ENCODE measurements around the gene TBC1D23. TPM values are rescaled to one million over a fixed set of nuclear protein-coding genes. Genes with fewer than 3 reads are reported as not detected.

Gene TBC1D23
- total RNA-seq, 1 donor from 2014 or later: 35.3 TPM

DNA sequence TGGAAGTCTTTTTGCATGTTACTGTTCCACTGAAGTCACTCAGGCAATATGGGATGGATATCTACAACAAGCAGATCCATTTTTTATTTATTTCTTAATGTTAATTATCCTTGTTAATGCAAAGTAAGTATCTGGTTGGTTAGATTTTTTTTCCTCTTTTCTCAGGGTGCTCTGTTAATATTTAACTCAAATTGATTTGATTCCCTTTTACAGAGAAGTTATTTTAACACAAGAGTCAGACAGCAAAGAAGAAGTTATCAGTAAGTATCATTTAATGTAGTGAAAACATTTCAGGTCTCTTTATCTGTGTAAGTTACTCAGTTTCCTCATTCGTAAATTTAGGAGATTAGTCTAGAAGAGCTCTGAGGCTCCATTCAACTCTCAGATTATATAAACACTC lies 34.3 kb downstream of the TBC1D23 start:
- Mint-ChIP-seq H3K36me3 (ENCODE audit: unreplicated experiment) (peaks cover 38% of the 10 kb centered on the region), H3K4me1 (ENCODE audit: unreplicated experiment) (no peaks in the 10 kb centered on the region), H3K4me3 (ENCODE audit: unreplicated experiment) (no peak overlapping the region), H3K27me3 (ENCODE audit: unreplicated experiment) (no peaks in the 10 kb centered on the region), H3K9me3 (ENCODE audit: unreplicated experiment) (no peaks in the 10 kb centered on the region), H3K27ac (ENCODE audit: unreplicated experiment) (no peak overlapping the region)
- no peak for DNase-seq (ENCODE audit: extremely low spot score, unreplicated experiment)
- TF ChIP-seq, protein P1, sequence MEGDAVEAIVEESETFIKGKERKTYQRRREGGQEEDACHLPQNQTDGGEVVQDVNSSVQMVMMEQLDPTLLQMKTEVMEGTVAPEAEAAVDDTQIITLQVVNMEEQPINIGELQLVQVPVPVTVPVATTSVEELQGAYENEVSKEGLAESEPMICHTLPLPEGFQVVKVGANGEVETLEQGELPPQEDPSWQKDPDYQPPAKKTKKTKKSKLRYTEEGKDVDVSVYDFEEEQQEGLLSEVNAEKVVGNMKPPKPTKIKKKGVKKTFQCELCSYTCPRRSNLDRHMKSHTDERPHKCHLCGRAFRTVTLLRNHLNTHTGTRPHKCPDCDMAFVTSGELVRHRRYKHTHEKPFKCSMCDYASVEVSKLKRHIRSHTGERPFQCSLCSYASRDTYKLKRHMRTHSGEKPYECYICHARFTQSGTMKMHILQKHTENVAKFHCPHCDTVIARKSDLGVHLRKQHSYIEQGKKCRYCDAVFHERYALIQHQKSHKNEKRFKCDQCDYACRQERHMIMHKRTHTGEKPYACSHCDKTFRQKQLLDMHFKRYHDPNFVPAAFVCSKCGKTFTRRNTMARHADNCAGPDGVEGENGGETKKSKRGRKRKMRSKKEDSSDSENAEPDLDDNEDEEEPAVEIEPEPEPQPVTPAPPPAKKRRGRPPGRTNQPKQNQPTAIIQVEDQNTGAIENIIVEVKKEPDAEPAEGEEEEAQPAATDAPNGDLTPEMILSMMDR (IDR thresholded peaks at IDR 0.05): no peak

DNA sequence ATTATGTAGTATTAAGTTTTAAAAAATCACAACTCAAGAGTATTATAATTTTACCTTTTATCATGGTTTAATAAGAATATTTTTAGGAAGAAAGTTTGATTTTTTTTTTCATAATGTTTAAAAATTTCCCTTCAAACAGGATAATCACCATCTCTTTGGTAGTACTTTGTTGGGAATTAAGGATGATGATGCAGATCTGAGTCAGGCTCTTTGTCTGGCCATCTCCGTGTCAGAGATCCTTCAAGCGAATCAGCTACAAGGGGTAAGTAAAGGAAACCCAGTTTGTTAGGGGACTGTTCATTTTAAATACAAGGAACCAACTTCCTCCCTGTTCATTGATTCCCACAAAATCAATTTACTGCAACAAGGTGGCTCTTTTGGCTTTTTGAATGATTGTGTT lies 37.0 kb downstream of the TBC1D23 start:
- TF ChIP-seq, protein P1 (IDR thresholded peaks at IDR 0.05): no peak
- peaks cover 2% of the 10 kb centered on the region for H3K4me1 Mint-ChIP-seq (ENCODE audit: unreplicated experiment)
- DNase-seq (ENCODE audit: extremely low spot score, unreplicated experiment): no peak
- no peaks in the 10 kb centered on the region for H3K27me3 Mint-ChIP-seq (ENCODE audit: unreplicated experiment)
- H3K4me3 Mint-ChIP-seq (ENCODE audit: unreplicated experiment): no peak overlapping the region
- no peak overlapping the region for H3K27ac Mint-ChIP-seq (ENCODE audit: unreplicated experiment)
- no peaks in the 10 kb centered on the region for H3K9me3 Mint-ChIP-seq (ENCODE audit: unreplicated experiment)
- H3K36me3 Mint-ChIP-seq (ENCODE audit: unreplicated experiment): peaks cover 50% of the 10 kb centered on the region

GRCh38 chr3:100299016-100299415 lies 38.2 kb downstream of the TBC1D23 start:
- Mint-ChIP-seq H3K27me3 (ENCODE audit: unreplicated experiment) (no peaks in the 10 kb centered on the region), H3K27ac (ENCODE audit: unreplicated experiment) (no peak overlapping the region), H3K4me3 (ENCODE audit: unreplicated experiment) (no peak overlapping the region), H3K9me3 (ENCODE audit: unreplicated experiment) (no peaks in the 10 kb centered on the region), H3K36me3 (ENCODE audit: unreplicated experiment) (peaks cover 50% of the 10 kb centered on the region), H3K4me1 (ENCODE audit: unreplicated experiment) (peaks cover 2% of the 10 kb centered on the region)
- TF ChIP-seq, protein P1 (IDR thresholded peaks at IDR 0.05): no peak
- no peak for DNase-seq (ENCODE audit: extremely low spot score, unreplicated experiment)

DNA sequence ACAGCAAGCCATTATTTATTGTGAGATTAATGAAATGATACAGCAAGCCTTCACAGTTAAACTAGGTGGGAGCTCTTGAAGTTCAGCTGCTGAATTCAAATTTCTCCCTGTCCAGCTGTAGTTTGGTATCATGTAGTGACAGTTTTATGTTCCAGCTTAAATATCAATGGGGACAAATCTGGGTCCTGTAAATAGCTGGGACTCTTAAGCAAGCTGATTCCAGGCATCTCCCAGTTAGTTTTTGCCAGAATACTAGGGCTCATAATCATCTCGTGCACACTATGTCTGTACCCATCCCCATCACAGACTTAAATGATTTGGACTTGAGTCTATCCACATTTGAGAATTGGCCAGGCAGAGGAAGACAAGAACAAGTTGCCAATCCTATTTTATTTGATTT lies 45.9 kb downstream of the TBC1D23 start:
- H3K9me3 Mint-ChIP-seq (ENCODE audit: unreplicated experiment): no peaks in the 10 kb centered on the region
- no peak overlapping the region for H3K4me3 Mint-ChIP-seq (ENCODE audit: unreplicated experiment)
- TF ChIP-seq, protein P1 (IDR thresholded peaks at IDR 0.05): no peak
- no peak for DNase-seq (ENCODE audit: extremely low spot score, unreplicated experiment)
- H3K27me3 Mint-ChIP-seq (ENCODE audit: unreplicated experiment): no peaks in the 10 kb centered on the region
- H3K36me3 Mint-ChIP-seq (ENCODE audit: unreplicated experiment): peaks cover 35% of the 10 kb centered on the region
- no peak overlapping the region for H3K27ac Mint-ChIP-seq (ENCODE audit: unreplicated experiment)
- peaks cover 11% of the 10 kb centered on the region for H3K4me1 Mint-ChIP-seq (ENCODE audit: unreplicated experiment)

- no peak overlapping the region for H3K27ac Mint-ChIP-seq (ENCODE audit: unreplicated experiment)
- peaks cover 23% of the 10 kb centered on the region for H3K36me3 Mint-ChIP-seq (ENCODE audit: unreplicated experiment)
- H3K4me3 Mint-ChIP-seq (ENCODE audit: unreplicated experiment): no peak overlapping the region
- H3K27me3 Mint-ChIP-seq (ENCODE audit: unreplicated experiment): no peaks in the 10 kb centered on the region
- H3K9me3 Mint-ChIP-seq (ENCODE audit: unreplicated experiment): no peaks in the 10 kb centered on the region
- TF ChIP-seq, protein P1 (IDR thresholded peaks at IDR 0.05): no peak
- DNase-seq (ENCODE audit: extremely low spot score, unreplicated experiment): no peak
- H3K4me1 Mint-ChIP-seq (ENCODE audit: unreplicated experiment): peaks cover 10% of the 10 kb centered on the region
Observed at GRCh38 chr3:100310355-100310965, 49.7 kb downstream of the TBC1D23 start.

Measured in osteocyte (in vitro differentiated cells).